ENCODE measurements around the gene SH3GL2.

Gene SH3GL2

GRCh38 chr9:17656889-17657288 lies 78.0 kb downstream of the SH3GL2 start:
- TF ChIP-seq, protein P1, sequence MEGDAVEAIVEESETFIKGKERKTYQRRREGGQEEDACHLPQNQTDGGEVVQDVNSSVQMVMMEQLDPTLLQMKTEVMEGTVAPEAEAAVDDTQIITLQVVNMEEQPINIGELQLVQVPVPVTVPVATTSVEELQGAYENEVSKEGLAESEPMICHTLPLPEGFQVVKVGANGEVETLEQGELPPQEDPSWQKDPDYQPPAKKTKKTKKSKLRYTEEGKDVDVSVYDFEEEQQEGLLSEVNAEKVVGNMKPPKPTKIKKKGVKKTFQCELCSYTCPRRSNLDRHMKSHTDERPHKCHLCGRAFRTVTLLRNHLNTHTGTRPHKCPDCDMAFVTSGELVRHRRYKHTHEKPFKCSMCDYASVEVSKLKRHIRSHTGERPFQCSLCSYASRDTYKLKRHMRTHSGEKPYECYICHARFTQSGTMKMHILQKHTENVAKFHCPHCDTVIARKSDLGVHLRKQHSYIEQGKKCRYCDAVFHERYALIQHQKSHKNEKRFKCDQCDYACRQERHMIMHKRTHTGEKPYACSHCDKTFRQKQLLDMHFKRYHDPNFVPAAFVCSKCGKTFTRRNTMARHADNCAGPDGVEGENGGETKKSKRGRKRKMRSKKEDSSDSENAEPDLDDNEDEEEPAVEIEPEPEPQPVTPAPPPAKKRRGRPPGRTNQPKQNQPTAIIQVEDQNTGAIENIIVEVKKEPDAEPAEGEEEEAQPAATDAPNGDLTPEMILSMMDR (conservative IDR thresholded peaks at IDR 0.05), result no peak

GRCh38 chr9:17658237-17658636 lies 79.4 kb downstream of the SH3GL2 start:
- TF ChIP-seq, protein P1 (conservative IDR thresholded peaks at IDR 0.05), result no peak
- no peak overlapping the region for H3K27ac ChIP-seq

More at GRCh38 chr9:17656889-17657288, 78.0 kb downstream of the SH3GL2 start:
- H3K27ac ChIP-seq, result no peak overlapping the region

DNA sequence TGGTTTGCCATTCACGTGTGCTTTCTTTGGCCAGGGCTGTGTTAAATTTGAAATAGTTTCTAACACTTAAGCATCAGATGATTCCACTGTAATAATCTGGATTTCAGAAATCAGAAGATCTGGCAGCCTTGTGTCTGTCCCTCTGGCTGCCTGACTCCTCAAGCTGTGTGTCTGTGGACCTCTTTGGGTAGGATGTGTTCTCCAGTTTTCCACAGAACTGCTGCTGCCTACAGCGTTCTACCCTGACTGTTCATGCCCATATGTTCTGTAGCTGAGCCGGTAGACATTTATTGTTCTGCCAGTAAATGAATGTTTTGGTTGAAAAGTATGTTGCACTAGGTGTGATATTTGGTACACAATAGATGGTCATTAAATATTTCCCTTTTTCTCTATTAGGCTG lies 81.3 kb downstream of the SH3GL2 start:
- H3K27ac ChIP-seq, result no peak overlapping the region
- TF ChIP-seq, protein P1 (conservative IDR thresholded peaks at IDR 0.05), result no peak

GRCh38 chr9:17665450-17665849 lies 86.6 kb downstream of the SH3GL2 start:
- H3K27ac ChIP-seq, result no peak overlapping the region
- TF ChIP-seq, protein P1 (conservative IDR thresholded peaks at IDR 0.05), result no peak

- TF ChIP-seq, protein P1 (conservative IDR thresholded peaks at IDR 0.05), result no peak
Measured at GRCh38 chr9:17669206-17669605, 90.3 kb downstream of the SH3GL2 start.

GRCh38 chr9:17682684-17683083 lies 103.8 kb downstream of the SH3GL2 start:
- H3K27ac ChIP-seq, result no peak overlapping the region
- TF ChIP-seq, protein P1 (conservative IDR thresholded peaks at IDR 0.05), result no peak

More at GRCh38 chr9:17669206-17669605, 90.3 kb downstream of the SH3GL2 start:
- no peak overlapping the region for H3K27ac ChIP-seq

DNA sequence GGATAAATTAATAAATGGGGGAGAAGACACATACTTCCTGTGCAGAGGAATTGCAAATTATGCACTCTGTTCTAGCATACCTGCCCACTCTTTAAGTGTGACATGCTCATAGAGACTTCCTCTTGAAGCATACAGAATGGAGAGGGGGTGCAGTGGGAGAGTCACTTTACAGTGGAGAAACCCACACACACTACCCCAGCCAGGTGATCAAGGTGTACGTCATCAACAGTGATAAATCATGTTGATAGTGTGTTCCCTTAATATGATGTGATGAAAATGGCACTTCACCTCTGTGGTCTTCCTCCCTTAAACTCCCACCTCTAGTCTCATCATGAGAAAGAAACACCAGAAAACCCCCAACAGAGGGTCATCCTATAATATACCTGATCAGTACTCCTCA lies 110.0 kb downstream of the SH3GL2 start:
- H3K27ac ChIP-seq, result no peak overlapping the region
- TF ChIP-seq, protein P1 (conservative IDR thresholded peaks at IDR 0.05), result no peak
